ENCODE data around the gene NAA10.

- TF ChIP-seq POLR2A (IDR thresholded peaks at IDR 0.05; ENCODE audit: borderline replicate concordance, extremely low read depth, insufficient read depth, insufficient read length) (no peak), YY1 (IDR thresholded peaks at IDR 0.05; ENCODE audit: extremely low read depth, insufficient replicate concordance, low read depth, low read length) (no peak)
- TF ChIP-seq, protein P1, sequence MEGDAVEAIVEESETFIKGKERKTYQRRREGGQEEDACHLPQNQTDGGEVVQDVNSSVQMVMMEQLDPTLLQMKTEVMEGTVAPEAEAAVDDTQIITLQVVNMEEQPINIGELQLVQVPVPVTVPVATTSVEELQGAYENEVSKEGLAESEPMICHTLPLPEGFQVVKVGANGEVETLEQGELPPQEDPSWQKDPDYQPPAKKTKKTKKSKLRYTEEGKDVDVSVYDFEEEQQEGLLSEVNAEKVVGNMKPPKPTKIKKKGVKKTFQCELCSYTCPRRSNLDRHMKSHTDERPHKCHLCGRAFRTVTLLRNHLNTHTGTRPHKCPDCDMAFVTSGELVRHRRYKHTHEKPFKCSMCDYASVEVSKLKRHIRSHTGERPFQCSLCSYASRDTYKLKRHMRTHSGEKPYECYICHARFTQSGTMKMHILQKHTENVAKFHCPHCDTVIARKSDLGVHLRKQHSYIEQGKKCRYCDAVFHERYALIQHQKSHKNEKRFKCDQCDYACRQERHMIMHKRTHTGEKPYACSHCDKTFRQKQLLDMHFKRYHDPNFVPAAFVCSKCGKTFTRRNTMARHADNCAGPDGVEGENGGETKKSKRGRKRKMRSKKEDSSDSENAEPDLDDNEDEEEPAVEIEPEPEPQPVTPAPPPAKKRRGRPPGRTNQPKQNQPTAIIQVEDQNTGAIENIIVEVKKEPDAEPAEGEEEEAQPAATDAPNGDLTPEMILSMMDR (IDR thresholded peaks at IDR 0.05 in 2 of 3, conservative IDR thresholded peaks at IDR 0.05 in 1 of 3; ENCODE audit: borderline replicate concordance in 1 of 3, insufficient read depth in 1 of 3, low read depth in 2 of 3, low read length in 2 of 3): no peak
These were observed 35.1 kb upstream of the NAA10 start for GRCh38 chrX:153969904-153970356.
